ENCODE measurements around the gene C1QTNF5.

C1QTNF5 gene

GRCh38 chr11:119316729-119317591, 23.7 kb downstream of the C1QTNF5 start, which contains the start of gene MCAM:
MCAM (minus strand) TSS chr11:119317130; CDS start chr11:119317101, 29 bp downstream.
- DNase-seq: no peak

GRCh38 chr11:119316016-119316728, 24.5 kb downstream of the C1QTNF5 start:
- no peak for DNase-seq

- DNase-seq: peak; percentile 46 to 48
Observed at GRCh38 chr11:119315131-119316015, 25.3 kb downstream of the C1QTNF5 start.

DNA sequence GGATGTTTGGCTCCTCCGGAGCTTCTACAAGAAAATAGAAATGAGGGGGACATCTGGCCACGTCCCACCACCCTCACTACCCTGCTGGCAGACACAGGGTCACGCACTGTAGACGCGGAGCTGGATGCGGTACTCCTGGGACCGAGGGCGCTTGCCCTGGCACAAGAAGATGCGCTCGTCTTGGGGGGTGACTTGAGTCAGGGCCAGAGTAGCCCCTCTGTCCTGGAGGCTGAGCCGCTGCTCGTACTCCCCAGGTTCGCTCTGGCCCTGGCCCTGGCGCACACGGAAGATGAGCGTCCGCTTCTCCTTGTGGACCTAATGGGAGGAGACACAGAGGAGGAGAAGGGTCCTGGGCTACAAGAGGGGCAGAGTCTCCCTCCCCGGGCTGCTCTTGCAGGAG, 26.0 kb downstream of the C1QTNF5 start:
- no peak for DNase-seq

DNA sequence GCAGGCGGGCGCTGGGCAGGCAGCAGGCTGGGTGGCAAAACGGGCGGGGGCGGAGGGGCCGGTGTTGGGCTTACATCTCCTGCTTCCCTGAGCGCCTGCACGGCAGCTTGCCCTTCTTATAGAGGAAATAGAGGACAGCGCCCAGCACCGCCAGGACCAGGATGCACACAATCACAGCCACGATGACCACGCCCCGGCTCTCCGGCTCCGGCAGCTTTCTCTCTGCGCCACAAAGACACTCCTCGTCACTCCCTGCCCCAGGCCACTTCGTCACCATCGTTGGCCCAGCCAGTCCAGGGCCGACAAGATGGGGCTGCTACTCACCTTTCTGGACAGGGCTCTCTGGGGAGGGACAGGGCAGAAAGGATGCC, 30.0 kb downstream of the C1QTNF5 start:
- DNase-seq: no peak

DNA sequence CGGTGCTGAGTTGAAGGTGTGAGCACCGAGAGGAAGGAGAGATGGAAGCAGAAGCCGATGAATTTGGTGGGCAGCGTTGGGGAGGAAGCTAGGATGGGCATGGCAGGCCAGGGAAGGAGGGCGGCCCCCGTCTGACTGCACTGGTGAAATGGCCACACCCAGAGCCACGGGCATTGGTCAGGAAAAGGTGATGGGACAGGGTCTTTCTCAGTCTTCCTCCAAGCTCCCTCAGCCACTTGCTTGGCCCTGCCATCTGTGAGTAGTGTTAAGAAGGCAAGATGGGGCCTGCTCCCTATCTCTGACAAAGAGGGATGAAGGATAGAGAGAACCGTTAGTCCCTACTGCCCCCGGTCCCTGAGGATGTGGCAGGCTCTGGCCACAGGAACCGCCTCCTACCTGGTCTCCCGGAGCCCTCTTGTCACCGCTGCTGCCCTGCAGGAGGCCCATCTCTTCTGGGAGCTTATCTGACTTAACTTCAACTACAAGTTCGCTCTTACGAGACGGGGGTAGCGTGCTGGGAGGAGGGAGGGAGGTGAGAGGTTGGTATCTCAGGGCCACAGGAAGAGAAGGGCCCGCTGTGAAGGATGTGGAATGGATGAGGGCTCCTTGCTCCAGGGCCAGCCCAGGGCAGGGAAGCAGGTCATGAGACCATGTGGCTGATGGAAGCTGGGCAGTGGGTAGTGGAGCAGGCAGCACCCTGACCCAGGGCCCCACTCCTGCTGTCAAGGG, 30.6 kb downstream of the C1QTNF5 start:
- no peak for DNase-seq

DNA sequence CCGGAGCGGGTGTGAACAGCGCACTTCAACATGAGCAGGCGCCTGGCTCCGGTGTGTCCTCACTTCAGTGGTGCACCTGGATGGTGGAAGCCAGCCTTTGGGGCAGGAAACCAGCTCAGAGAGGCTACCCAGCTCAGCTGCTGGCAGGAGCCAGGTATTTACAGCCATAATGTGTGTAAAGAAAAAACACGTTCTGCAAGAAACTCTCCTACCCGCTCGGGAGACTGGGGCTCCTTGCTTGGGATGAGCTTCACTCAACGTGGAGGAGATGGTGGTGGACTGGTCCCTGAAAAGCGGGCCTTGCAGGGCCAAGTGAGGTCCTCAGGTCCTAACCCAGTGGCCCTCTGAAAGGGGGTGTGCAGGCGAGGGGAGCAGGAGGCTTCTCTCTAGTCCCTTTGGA, 31.3 kb downstream of the C1QTNF5 start:
- no peak for DNase-seq

DNA sequence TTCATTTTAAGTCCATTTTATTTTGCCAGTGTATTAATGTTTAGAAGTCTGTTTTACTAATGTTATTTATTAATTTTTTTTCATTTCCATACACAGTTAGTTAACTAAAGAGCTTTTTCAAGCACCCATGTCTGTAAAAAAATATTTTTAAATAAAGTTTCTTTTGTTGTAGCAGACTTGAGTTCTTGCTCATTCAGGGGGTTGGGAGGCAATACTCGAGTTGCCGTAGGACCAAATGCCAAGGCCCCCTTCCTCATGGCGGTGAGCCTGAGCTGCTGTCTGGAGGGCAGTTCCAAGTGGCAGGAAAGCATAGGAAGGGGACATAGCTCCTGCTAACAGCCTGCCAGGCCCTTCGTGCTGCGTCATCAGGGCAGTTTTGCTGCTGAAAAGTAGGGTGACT, 32.7 kb downstream of the C1QTNF5 start:
- no peak for DNase-seq

- no peak for DNase-seq
Observed at GRCh38 chr11:119307219-119307618, 33.5 kb downstream of the C1QTNF5 start.

- DNase-seq: peak in 1 of 2 donors; percentile 55
Observed at GRCh38 chr11:119306373-119306890, 34.3 kb downstream of the C1QTNF5 start.

DNA sequence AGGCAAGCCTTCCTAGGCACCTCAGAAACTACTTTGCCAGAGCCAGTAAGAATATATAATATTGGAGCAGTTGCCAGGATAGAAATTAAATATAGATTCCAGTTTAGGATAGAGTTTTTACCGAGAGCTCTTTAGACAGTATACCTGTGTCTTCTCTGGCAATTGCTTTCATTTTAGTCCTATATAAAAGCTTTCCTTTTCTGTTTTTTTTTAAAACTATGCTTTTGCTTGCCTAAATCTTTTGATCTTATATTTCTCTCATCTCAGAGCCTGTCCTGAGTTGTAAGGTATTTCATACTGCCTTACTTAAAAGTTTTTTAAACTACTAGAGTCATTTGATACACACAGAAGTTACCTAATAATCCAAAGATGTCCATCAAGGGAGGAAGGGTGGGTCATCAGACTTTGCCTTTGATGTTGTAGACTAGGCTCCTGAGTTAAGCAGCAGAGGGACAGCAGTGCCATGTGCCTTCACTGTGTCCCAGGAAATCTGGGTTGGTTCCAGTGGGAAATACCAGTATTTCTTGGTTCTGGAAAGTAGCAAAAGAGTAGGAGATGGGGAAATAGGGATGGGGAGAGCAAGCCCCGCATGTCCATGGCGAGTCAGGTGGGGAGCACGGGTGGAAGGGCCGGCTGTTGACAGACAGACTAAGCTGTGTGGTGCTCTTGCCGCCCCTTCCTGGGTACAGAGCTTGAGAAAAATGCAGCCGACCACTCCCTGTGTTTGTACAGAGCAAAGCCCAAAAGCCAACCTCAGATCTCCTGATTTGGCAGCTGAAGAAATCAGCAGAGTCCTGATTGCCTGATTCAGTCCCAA, 34.9 kb downstream of the C1QTNF5 start:
- no peak for DNase-seq

- DNase-seq: no peak
Observed at GRCh38 chr11:119303227-119303718, 37.4 kb downstream of the C1QTNF5 start.

GRCh38 chr11:119300198-119300964, 40.3 kb downstream of the C1QTNF5 start:
- no peak for DNase-seq

- no peak for DNase-seq
Observed at GRCh38 chr11:119299416-119299815, 41.3 kb downstream of the C1QTNF5 start.

- DNase-seq: no peak
Observed at GRCh38 chr11:119298726-119299125, 42.0 kb downstream of the C1QTNF5 start.

- DNase-seq: no peak
Observed at GRCh38 chr11:119297938-119298337, 42.7 kb downstream of the C1QTNF5 start.

GRCh38 chr11:119295178-119295577, 45.5 kb downstream of the C1QTNF5 start:
- no peak for DNase-seq

GRCh38 chr11:119293461-119293860, 47.2 kb downstream of the C1QTNF5 start:
- DNase-seq: no peak

- DNase-seq: no peak
Observed at GRCh38 chr11:119290894-119291497, 49.7 kb downstream of the C1QTNF5 start.

Measured in CD4-positive, alpha-beta T cell treated with Interleukin-4 for 1 hour (primary cell).